Endothelial cell of umbilical vein (primary cell): ENCODE data around the gene PRR15.

Experiments used
- POLR2A ChIP-seq: IDR thresholded peaks from 2 replicates; pipeline ENCODE4 v1.6.1; 2012; ENCODE audit warnings: low read depth, mild to moderate bottlenecking, control low read depth, low read length
- POLR2AphosphoS5 ChIP-seq: IDR thresholded peaks from 2 replicates; pipeline ENCODE4 v1.6.1; 2012; ENCODE audit warnings: low read depth, mild to moderate bottlenecking, control low read depth, low read length, moderate library complexity; ENCODE audit not compliant: insufficient read depth

- TF ChIP-seq POLR2A (no peak), POLR2AphosphoS5 (no peak)
Observed at GRCh38 chr7:29557954-29558353, 5.7 kb upstream of the PRR15 start.
